Vagina (tissue), 2 donors: ENCODE data around the gene UBR2.

Experiments used
- CTCF ChIP-seq, 3 experiments: fragments of 450-650 bp in 2 of 3; fragments of 200-600 bp in 1 of 3; sonication (generic) in 1 of 3; IDR thresholded peaks; one replicate each; pipeline ENCODE4 v1.5.1; 2017 to 2019; ENCODE audit warnings: antibody characterized with exemption in 3 of 3, mild to moderate bottlenecking in 2 of 3, moderate library complexity in 2 of 3
- POLR2A ChIP-seq, 2 donors: fragments of 450-650 bp; IDR thresholded peaks; one replicate each; pipeline ENCODE4 v1.6.1; 2017; ENCODE audit warnings: antibody characterized with exemption in 2 of 2, mild to moderate bottlenecking in 2 of 2, moderate library complexity in 2 of 2
- POLR2AphosphoS5 ChIP-seq, 2 donors: sonication (generic); formaldehyde crosslinking; IDR thresholded peaks; one replicate each; pipeline ENCODE4 v1.9.0; 2017; ENCODE audit warnings: antibody characterized with exemption in 2 of 2, mild to moderate bottlenecking in 2 of 2, low read depth in 1 of 2; ENCODE audit not compliant: insufficient read depth in 1 of 2

- TF ChIP-seq CTCF (IDR thresholded peaks at IDR 0.05) (no peak), POLR2A (IDR thresholded peaks at IDR 0.05) (no peak), POLR2AphosphoS5 (IDR thresholded peaks at IDR 0.05; ENCODE audit: insufficient read depth in 1 of 2, low read depth in 1 of 2) (no peak)
Observed at GRCh38 chr6:42674780-42675179, 111.0 kb downstream of the UBR2 start.
